A673 (cell line): ENCODE measurements around the gene CLSTN3. TPM values are rescaled to one million over a fixed set of nuclear protein-coding genes. Genes with fewer than 3 reads are reported as not detected.

ENCODE experiments used
- BruUV-seq: library from RNA; stranded (reverse); fragments of 400-500 nt; replicated peaks from 2 replicates; lab custom pipeline; 2021; lab: Mats Ljungman, UMichigan
- CTCF ChIA-PET: fragments of 300-600 bp; sonication (Branson Sonifier 250); formaldehyde crosslinking; loops from one replicate; lab custom pipeline; 2022; ENCODE audit warnings: antibody characterized with exemption; lab: Charles Lee
- POLR2A ChIA-PET: fragments of 300-600 bp; sonication (Branson Sonifier 250); formaldehyde crosslinking; loops from one replicate; lab custom pipeline; 2022; ENCODE audit warnings: antibody characterized with exemption; ENCODE audit not compliant: low non-redundant PET; lab: Charles Lee
- DNase-seq: peaks from one replicate; pipeline ENCODE4 v3.0.0-alpha.2; 2015; ENCODE audit warnings: low spot score
- H3K27ac ChIP-seq: fragments of 200-600 bp; sonication (generic); 2 replicates; pipeline ENCODE4 v1.5.1; 2016; ENCODE audit warnings: mixed run types, low read depth, mild to moderate bottlenecking, mixed read lengths, antibody characterized with exemption, low read length; ENCODE audit not compliant: poor library complexity, severe bottlenecking
- H3K27me3 ChIP-seq: fragments of 200-600 bp; sonication (generic); replicated peaks from 2 replicates; pipeline ENCODE4 v1.6.1; 2017; ENCODE audit warnings: mixed run types, low read depth, mild to moderate bottlenecking, mixed read lengths, antibody characterized with exemption, low read length; ENCODE audit not compliant: insufficient read depth, poor library complexity
- H3K36me3 ChIP-seq: fragments of 200-600 bp; sonication (generic); 2 replicates; pipeline ENCODE4 v1.6.1; 2016; ENCODE audit warnings: mixed run types, mild to moderate bottlenecking, mixed read lengths, antibody characterized with exemption, low read length; ENCODE audit not compliant: insufficient read depth, poor library complexity, severe bottlenecking
- H3K4me1 ChIP-seq: fragments of 200-600 bp; sonication (generic); 2 replicates; pipeline ENCODE4 v1.6.1; 2017; ENCODE audit warnings: mixed run types, mild to moderate bottlenecking, mixed read lengths, antibody characterized with exemption, low read length; ENCODE audit not compliant: insufficient read depth, poor library complexity, severe bottlenecking
- H3K4me3 ChIP-seq: fragments of 200-600 bp; sonication (generic); 2 replicates; pipeline ENCODE4 v1.5.1; 2016; ENCODE audit warnings: low read depth, mixed run types, mild to moderate bottlenecking, mixed read lengths, low read length; ENCODE audit not compliant: poor library complexity, severe bottlenecking
- H3K9me3 ChIP-seq: fragments of 200-600 bp; sonication (generic); 2 replicates; pipeline ENCODE4 v1.6.1; 2016; ENCODE audit warnings: mixed run types, low read depth, mild to moderate bottlenecking, mixed read lengths, antibody characterized with exemption, low read length; ENCODE audit not compliant: poor library complexity, severe bottlenecking
- EZH2 ChIP-seq: fragments of 200-600 bp; sonication (generic); IDR thresholded peaks from 2 replicates; pipeline ENCODE4 v1.6.1; 2017; ENCODE audit warnings: borderline replicate concordance, low read depth, mild to moderate bottlenecking, mixed read lengths, antibody characterized with exemption, low read length; ENCODE audit not compliant: poor library complexity, severe bottlenecking
- intact Hi-C: fragments of 100-400 bp; cut with micrococcal nuclease; formaldehyde crosslinking; loops from one replicate; pipeline ENCODE4 v1.10.0; 2022; ENCODE audit not compliant: unreplicated experiment
- total RNA-seq: library from RNA; stranded (reverse); gene quantifications from 2 replicates; pipeline ENCODE4 v1.2.3, GENCODE V29; 2021
- TF ChIP-seq, protein P1 (sequence below): fragments of 300-800, 200-600 bp; sonication (generic); conservative IDR thresholded peaks from 2 replicates; pipeline ENCODE4 v1.5.1; 2017; ENCODE audit warnings: low read depth, mild to moderate bottlenecking, antibody characterized with exemption, low read length, moderate library complexity, mixed read lengths

CLSTN3 gene
- total RNA-seq, 1 experiment from 2014 or later = 10.7 TPM

- intact Hi-C loops = loop anchor here (1.0 to 5.0 kb wide), 2 partner anchors 147 to 169 kb away; partner anchors contain the start of gene C12orf57
- CTCF ChIA-PET = no interaction called here
- H3K4me1 ChIP-seq = peaks cover 8% of the 10 kb centered on the region
- POLR2A ChIA-PET = no interaction called here
- no peak overlapping the region for H3K27ac ChIP-seq
- no peak for DNase-seq
- TF ChIP-seq, protein P1, sequence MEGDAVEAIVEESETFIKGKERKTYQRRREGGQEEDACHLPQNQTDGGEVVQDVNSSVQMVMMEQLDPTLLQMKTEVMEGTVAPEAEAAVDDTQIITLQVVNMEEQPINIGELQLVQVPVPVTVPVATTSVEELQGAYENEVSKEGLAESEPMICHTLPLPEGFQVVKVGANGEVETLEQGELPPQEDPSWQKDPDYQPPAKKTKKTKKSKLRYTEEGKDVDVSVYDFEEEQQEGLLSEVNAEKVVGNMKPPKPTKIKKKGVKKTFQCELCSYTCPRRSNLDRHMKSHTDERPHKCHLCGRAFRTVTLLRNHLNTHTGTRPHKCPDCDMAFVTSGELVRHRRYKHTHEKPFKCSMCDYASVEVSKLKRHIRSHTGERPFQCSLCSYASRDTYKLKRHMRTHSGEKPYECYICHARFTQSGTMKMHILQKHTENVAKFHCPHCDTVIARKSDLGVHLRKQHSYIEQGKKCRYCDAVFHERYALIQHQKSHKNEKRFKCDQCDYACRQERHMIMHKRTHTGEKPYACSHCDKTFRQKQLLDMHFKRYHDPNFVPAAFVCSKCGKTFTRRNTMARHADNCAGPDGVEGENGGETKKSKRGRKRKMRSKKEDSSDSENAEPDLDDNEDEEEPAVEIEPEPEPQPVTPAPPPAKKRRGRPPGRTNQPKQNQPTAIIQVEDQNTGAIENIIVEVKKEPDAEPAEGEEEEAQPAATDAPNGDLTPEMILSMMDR = no peak
- no peak for TF ChIP-seq EZH2
- H3K27me3 ChIP-seq = no peaks in the 10 kb centered on the region
- no peaks in the 10 kb centered on the region for H3K9me3 ChIP-seq
- no peaks in the 10 kb centered on the region for H3K36me3 ChIP-seq
- H3K4me3 ChIP-seq = peak overlapping the region; percentile 47
- BruUV-seq = no TSS peak
Observed at GRCh38 chr12:7091660-7092228, 38.4 kb upstream of the CLSTN3 start.

DNA sequence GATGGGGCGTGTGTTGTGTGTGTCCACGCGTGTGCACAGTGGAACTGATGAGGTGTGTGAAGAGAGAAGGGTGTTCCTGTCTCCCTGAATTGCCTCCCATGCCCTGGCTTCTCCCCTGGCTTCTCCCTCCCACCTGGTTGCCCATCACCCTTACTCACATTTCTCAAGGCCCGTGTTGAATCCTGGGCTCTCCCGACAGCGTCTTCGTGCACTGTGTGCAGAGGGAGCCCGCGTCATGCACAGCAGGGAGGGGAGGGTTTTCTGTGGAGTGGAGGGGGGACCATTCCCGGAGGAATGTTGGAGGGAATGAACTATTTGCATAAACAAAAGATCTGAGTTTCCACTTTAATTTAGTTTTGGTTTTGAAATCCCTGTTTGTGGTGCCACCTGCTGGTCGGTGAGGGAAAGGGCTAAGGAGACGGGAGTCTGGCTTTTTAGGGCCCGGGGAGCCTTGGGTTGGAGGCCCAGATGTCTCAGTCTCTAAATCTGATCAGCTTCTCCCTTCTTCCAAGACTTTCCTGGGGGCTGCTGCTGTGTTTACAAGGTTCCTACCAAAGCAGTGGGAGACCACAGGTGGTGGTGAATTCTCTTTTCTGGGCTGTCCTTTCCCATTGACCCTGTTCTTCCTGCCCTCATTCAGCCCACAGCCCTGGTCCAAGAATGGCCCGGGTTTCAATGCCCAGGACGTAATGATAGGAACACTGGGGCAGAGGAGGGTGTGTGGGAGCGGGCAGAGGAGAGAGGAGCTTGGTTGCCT lies 37.8 kb upstream of the CLSTN3 start, which contains the start of gene C1R:
Gene C1R, minus strand, starts transcription at position 217 of the 757 bp plus-strand sequence. Its CDS starts 57 bp downstream, at position 160.
- TF ChIP-seq EZH2 = no peak
- TF ChIP-seq, protein P1 = peak; percentile 90
- DNase-seq = peak; percentile 79
- no TSS peak for BruUV-seq
- CTCF ChIA-PET = no interaction called here
- Histone ChIP-seq H3K36me3 (no peaks in the 10 kb centered on the region), H3K27ac (no peak within 1 kb of the TSS), H3K9me3 (no peaks in the 10 kb centered on the region), H3K27me3 (no peaks in the 10 kb centered on the region), H3K4me3 (peak within 1 kb of the TSS; percentile 47), H3K4me1 (peaks cover 8% of the 10 kb centered on the region)
- intact Hi-C loops = loop anchor here (1.0 to 5.0 kb wide), 2 partner anchors 148 to 170 kb away; partner anchors contain the start of gene C12orf57
- POLR2A ChIA-PET = interaction anchor here (0.8 kb wide), 1 partner anchor 869 kb away, joined by 3 read pairs; no protein-coding TSS in a partner anchor

GRCh38 chr12:7092986-7093460 lies 37.1 kb upstream of the CLSTN3 start:
- DNase-seq = no peak
- Histone ChIP-seq H3K27me3 (no peaks in the 10 kb centered on the region), H3K4me1 (peaks cover 8% of the 10 kb centered on the region), H3K4me3 (no peak overlapping the region), H3K9me3 (no peaks in the 10 kb centered on the region), H3K36me3 (no peaks in the 10 kb centered on the region), H3K27ac (no peak overlapping the region)
- intact Hi-C loops = loop anchor here (1.0 to 5.0 kb wide), 2 partner anchors 149 to 171 kb away; partner anchors contain the start of gene C12orf57
- TF ChIP-seq, protein P1 = no peak
- TF ChIP-seq EZH2 = no peak
- POLR2A ChIA-PET = interaction anchor here (0.8 kb wide), 1 partner anchor 868 kb away, joined by 3 read pairs; no protein-coding TSS in a partner anchor
- CTCF ChIA-PET = no interaction called here
- no TSS peak for BruUV-seq
